Upper lobe of left lung (tissue), 6 donors: Measurements from ENCODE around the gene KIAA0586. TPM values are rescaled to one million over a fixed set of nuclear protein-coding genes. Genes with fewer than 3 reads are reported as not detected.
"Not testable (repeated sequence)": the region's sequence is repeated elsewhere in the genome, so short reads cannot be mapped to it uniquely, and the experiment has no call there.

Source experiments
- ATAC-seq, 2 donors: fragments of 200-7000 bp; cut with Tn5 transposase; one replicate each; pipeline ENCODE4 v1.9.1; 2022; ENCODE audit warnings: mild to moderate bottlenecking in 2 of 2, moderate library complexity in 2 of 2; ENCODE audit not compliant: low FRiP score in 2 of 2
- DNase-seq, 2 donors: peaks; one replicate each; pipeline ENCODE4 v3.0.0-alpha.2; 2019 to 2020
- H3K27ac ChIP-seq, 4 donors: fragments of 200-600 bp; sonication (generic); one replicate each; pipeline ENCODE4 v1.5.1; 2016 to 2019
- H3K27me3 ChIP-seq, 4 donors: fragments of 200-600 bp; sonication (generic); one replicate each; pipeline ENCODE4 v1.5.1; 2017 to 2019
- H3K36me3 ChIP-seq, 4 donors: fragments of 200-600 bp; sonication (generic); one replicate each; pipeline ENCODE4 v1.5.1; 2016 to 2019
- H3K4me1 ChIP-seq, 4 donors: fragments of 200-600 bp; sonication (generic); one replicate each; pipeline ENCODE4 v1.5.1; 2018 to 2019
- H3K4me3 ChIP-seq, 4 donors: fragments of 200-600 bp; sonication (generic); one replicate each; pipeline ENCODE4 v1.5.1; 2017 to 2019; ENCODE audit warnings: mild to moderate bottlenecking in 2 of 4, moderate library complexity in 1 of 4
- H3K9me3 ChIP-seq, 4 donors: fragments of 200-600 bp; sonication (generic); one replicate each; pipeline ENCODE4 v1.5.1; 2018 to 2019
- CTCF ChIP-seq, 6 experiments: fragments of 450-650 bp in 4 of 6; fragments of 200-600 bp in 2 of 6; sonication (generic) in 2 of 6; IDR thresholded peaks; one replicate each; pipeline ENCODE4 v1.5.1; 2016 to 2019; ENCODE audit warnings: antibody characterized with exemption in 6 of 6
- EP300 ChIP-seq, 4 donors: sonication (generic); formaldehyde crosslinking; IDR thresholded peaks; one replicate each; pipeline ENCODE4 v1.5.1; 2017; ENCODE audit warnings: antibody characterized with exemption in 4 of 4, control low read depth in 2 of 4
- POLR2A ChIP-seq, 4 donors: fragments of 450-650 bp; IDR thresholded peaks; one replicate each; pipeline ENCODE4 v1.5.1; 2016 to 2017; ENCODE audit warnings: antibody characterized with exemption in 4 of 4, mild to moderate bottlenecking in 2 of 4
- POLR2AphosphoS5 ChIP-seq, 2 donors: sonication (generic); formaldehyde crosslinking; IDR thresholded peaks; one replicate each; pipeline ENCODE4 v1.5.1; 2017; ENCODE audit warnings: antibody characterized with exemption in 2 of 2
- WGBS, 2 donors: methylation state at CpG; one replicate each; pipeline ENCODE4 v1.1.5; 2017 to 2018; 5-methylcytosine and 5-hydroxymethylcytosine counted together
- total RNA-seq, 6 donors: library from RNA; depleted of rRNA in 4 of 6; stranded (reverse); fragments of >200 nt in 4 of 6; gene quantifications; one replicate each; pipeline versions ENCODE4 v1.1.0 to v1.2.1, GENCODE V29; 2016 to 2021
- donor health status: DM: no; HTN: no; CAD: no; lungs with moderate emphysema.
- donor health status: DM: no; HTN: yes; CAD: no; lungs with severe emphysema.

KIAA0586 gene
- total RNA-seq, 6 donors from 2014 or later, result 9.2 to 29.3 (median 12.2) TPM

- Histone ChIP-seq H3K36me3 (peaks cover 10 to 62% (median 17%) of the 10 kb centered on the region in 4 donors), H3K27ac (no peak overlapping the region), H3K27me3 (no peaks in the 10 kb centered on the region), H3K4me3 (no peak overlapping the region), H3K9me3 (no peaks in the 10 kb centered on the region), H3K4me1 (no peaks in the 10 kb centered on the region)
- DNase-seq (no peak), ATAC-seq (no peak)
- TF ChIP-seq EP300 (IDR thresholded peaks at IDR 0.05), result no peak
- no peak for TF ChIP-seq CTCF (IDR thresholded peaks at IDR 0.05)
- TF ChIP-seq POLR2AphosphoS5 (IDR thresholded peaks at IDR 0.05), result no peak
- no peak for TF ChIP-seq POLR2A (IDR thresholded peaks at IDR 0.05)
- WGBS, 2 donors, result 96 to 97% methylated on average over 5 of the region's 5 CpGs
These were observed 41.8 kb downstream of the KIAA0586 start for GRCh38 chr14:58469309-58469708.

GRCh38 chr14:58476320-58476719 lies 48.8 kb downstream of the KIAA0586 start:
- no peak overlapping the region for H3K4me3 ChIP-seq
- peaks cover 0 to 35% (median 6%) of the 10 kb centered on the region in 4 donors for H3K36me3 ChIP-seq
- DNase-seq (no peak), ATAC-seq (no peak)
- H3K27ac ChIP-seq, result no peak overlapping the region
- no peaks in the 10 kb centered on the region for H3K9me3 ChIP-seq
- H3K4me1 ChIP-seq, result no peaks in the 10 kb centered on the region
- no peak for TF ChIP-seq POLR2AphosphoS5 (IDR thresholded peaks at IDR 0.05)
- TF ChIP-seq POLR2A (IDR thresholded peaks at IDR 0.05), result no peak
- no peak for TF ChIP-seq EP300 (IDR thresholded peaks at IDR 0.05)
- no peak for TF ChIP-seq CTCF (IDR thresholded peaks at IDR 0.05)
- 97% methylated on average over 1 of the region's 1 CpG for WGBS, 2 donors
- no peaks in the 10 kb centered on the region for H3K27me3 ChIP-seq

GRCh38 chr14:58477653-58478052 lies 50.1 kb downstream of the KIAA0586 start:
- H3K27ac ChIP-seq, result no peak overlapping the region
- no peak for ATAC-seq
- 80 to 85% methylated on average over 2 of the region's 2 CpGs for WGBS, 2 donors
- DNase-seq, result no peak
- peaks cover 0 to 39% (median 16%) of the 10 kb centered on the region in 4 donors for H3K36me3 ChIP-seq
- TF ChIP-seq EP300 (IDR thresholded peaks at IDR 0.05) (no peak), POLR2A (IDR thresholded peaks at IDR 0.05) (no peak), POLR2AphosphoS5 (IDR thresholded peaks at IDR 0.05) (no peak), CTCF (IDR thresholded peaks at IDR 0.05) (no peak)
- H3K27me3 ChIP-seq, result no peaks in the 10 kb centered on the region
- H3K4me3 ChIP-seq, result no peak overlapping the region
- no peaks in the 10 kb centered on the region for H3K4me1 ChIP-seq
- no peaks in the 10 kb centered on the region for H3K9me3 ChIP-seq

- ATAC-seq, H3K27me3 ChIP-seq, H3K4me3 ChIP-seq, H3K4me1 ChIP-seq, H3K27ac ChIP-seq, H3K9me3 ChIP-seq, DNase-seq: not testable (repeated sequence)
- 91 to 93% methylated on average over 5 of the region's 5 CpGs for WGBS, 2 donors
- H3K36me3 ChIP-seq, result peaks cover 0 to 46% (median 18%) of the 10 kb centered on the region in 4 donors
These were observed 50.8 kb downstream of the KIAA0586 start for GRCh38 chr14:58478329-58478728.

- Histone ChIP-seq H3K36me3 (peaks cover 0 to 45% (median 18%) of the 10 kb centered on the region in 4 donors), H3K4me1 (no peaks in the 10 kb centered on the region), H3K4me3 (no peak overlapping the region), H3K27ac (no peak overlapping the region), H3K27me3 (no peaks in the 10 kb centered on the region), H3K9me3 (no peaks in the 10 kb centered on the region)
- DNase-seq (no peak), ATAC-seq (no peak)
- 79 to 83% methylated on average over 1 of the region's 1 CpG for WGBS, 2 donors
- TF ChIP-seq CTCF (IDR thresholded peaks at IDR 0.05) (no peak), EP300 (IDR thresholded peaks at IDR 0.05) (no peak), POLR2A (IDR thresholded peaks at IDR 0.05) (no peak), POLR2AphosphoS5 (IDR thresholded peaks at IDR 0.05) (no peak)
These were observed 52.5 kb downstream of the KIAA0586 start for GRCh38 chr14:58479975-58480374.
